Esophagus squamous epithelium (tissue), 4 donors: Measurements from ENCODE around the gene FAM8A1.

Experiments
- POLR2A ChIP-seq, 4 donors: fragments of 450-650 bp; IDR thresholded peaks; one replicate each; pipeline ENCODE4 v1.6.1; 2017; ENCODE audit warnings: antibody characterized with exemption in 4 of 4, mild to moderate bottlenecking in 4 of 4, moderate library complexity in 3 of 4
- TF ChIP-seq, protein P1 (sequence below), 6 experiments: fragments of 450-650 bp in 4 of 6; fragments of 200-600 bp in 2 of 6; sonication (generic) in 2 of 6; IDR thresholded peaks; one replicate each; pipeline ENCODE4 v1.5.1; 2016 to 2019; ENCODE audit warnings: antibody characterized with exemption in 6 of 6, mild to moderate bottlenecking in 4 of 6, moderate library complexity in 4 of 6

DNA sequence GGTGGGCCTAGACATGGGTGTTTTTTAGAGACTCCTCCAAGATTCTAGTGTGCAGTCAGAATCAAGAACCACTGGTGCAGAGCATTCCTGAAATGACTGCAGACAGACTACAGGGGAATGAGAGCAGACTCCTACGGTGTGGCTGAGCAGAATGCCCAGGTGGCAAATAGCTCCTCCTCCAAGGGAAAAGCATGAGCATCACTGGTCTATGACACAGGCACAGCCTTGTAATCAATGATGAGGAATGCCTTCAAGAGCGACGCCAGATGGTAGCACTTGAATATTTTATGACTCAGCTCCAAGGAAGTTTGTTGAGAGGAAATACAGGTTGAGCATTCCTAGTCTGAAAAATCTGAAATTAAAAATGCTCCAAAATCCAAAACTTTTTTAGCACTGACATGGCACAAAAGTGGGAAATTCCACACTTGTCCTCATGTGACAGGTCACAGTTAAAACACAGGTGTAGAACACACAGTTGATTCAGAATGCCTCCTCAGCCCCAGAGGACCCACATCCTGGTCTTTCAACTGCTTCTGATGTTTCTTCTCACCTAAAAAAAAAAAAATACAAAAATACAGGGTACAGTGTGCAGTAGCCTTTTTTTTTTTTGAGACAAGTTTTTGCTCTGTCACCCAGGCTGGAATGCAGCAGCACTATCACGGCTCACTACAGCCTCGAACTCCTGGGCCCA lies 10.6 kb upstream of the FAM8A1 start:
- TF ChIP-seq, protein P1, sequence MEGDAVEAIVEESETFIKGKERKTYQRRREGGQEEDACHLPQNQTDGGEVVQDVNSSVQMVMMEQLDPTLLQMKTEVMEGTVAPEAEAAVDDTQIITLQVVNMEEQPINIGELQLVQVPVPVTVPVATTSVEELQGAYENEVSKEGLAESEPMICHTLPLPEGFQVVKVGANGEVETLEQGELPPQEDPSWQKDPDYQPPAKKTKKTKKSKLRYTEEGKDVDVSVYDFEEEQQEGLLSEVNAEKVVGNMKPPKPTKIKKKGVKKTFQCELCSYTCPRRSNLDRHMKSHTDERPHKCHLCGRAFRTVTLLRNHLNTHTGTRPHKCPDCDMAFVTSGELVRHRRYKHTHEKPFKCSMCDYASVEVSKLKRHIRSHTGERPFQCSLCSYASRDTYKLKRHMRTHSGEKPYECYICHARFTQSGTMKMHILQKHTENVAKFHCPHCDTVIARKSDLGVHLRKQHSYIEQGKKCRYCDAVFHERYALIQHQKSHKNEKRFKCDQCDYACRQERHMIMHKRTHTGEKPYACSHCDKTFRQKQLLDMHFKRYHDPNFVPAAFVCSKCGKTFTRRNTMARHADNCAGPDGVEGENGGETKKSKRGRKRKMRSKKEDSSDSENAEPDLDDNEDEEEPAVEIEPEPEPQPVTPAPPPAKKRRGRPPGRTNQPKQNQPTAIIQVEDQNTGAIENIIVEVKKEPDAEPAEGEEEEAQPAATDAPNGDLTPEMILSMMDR (IDR thresholded peaks at IDR 0.05): no peak
- TF ChIP-seq POLR2A (IDR thresholded peaks at IDR 0.05): no peak
